GM21786 (cell line): Measurements from ENCODE around the gene B4GALT6.

Source experiments
- ATAC-seq: cut with Tn5 transposase; IDR thresholded peaks from one replicate; pipeline ENCODE4 v1.9.1; 2021; ENCODE audit not compliant: unreplicated experiment

Gene B4GALT6

GRCh38 chr18:31596081-31596872 lies 88.1 kb downstream of the B4GALT6 start:
- no peak for ATAC-seq

- no peak for ATAC-seq
These were observed 89.1 kb downstream of the B4GALT6 start for GRCh38 chr18:31595121-31595771.

- no peak for ATAC-seq
These were observed 91.7 kb downstream of the B4GALT6 start for GRCh38 chr18:31592506-31593157.

GRCh38 chr18:31591628-31592027 lies 92.8 kb downstream of the B4GALT6 start, which contains the start of gene TTR:
TTR (plus strand) TSS chr18:31591877; CDS start chr18:31591903, 26 bp downstream.
- no peak for ATAC-seq

- no peak for ATAC-seq
These were observed 93.3 kb downstream of the B4GALT6 start for GRCh38 chr18:31591113-31591512.

GRCh38 chr18:31590570-31590969 lies 93.8 kb downstream of the B4GALT6 start:
- no peak for ATAC-seq

- ATAC-seq: no peak
These were observed 96.9 kb downstream of the B4GALT6 start for GRCh38 chr18:31587529-31587928.

- no peak for ATAC-seq
These were observed 97.8 kb downstream of the B4GALT6 start for GRCh38 chr18:31586616-31587015.

- no peak for ATAC-seq
These were observed 98.4 kb downstream of the B4GALT6 start for GRCh38 chr18:31585991-31586390.

- no peak for ATAC-seq
These were observed 101.1 kb downstream of the B4GALT6 start for GRCh38 chr18:31583185-31583854.

GRCh38 chr18:31581498-31582197 lies 102.7 kb downstream of the B4GALT6 start:
- no peak for ATAC-seq

- no peak for ATAC-seq
These were observed 105.0 kb downstream of the B4GALT6 start for GRCh38 chr18:31579375-31579774.

- no peak for ATAC-seq
These were observed 106.3 kb downstream of the B4GALT6 start for GRCh38 chr18:31578126-31578525.

GRCh38 chr18:31577195-31577594 lies 107.2 kb downstream of the B4GALT6 start:
- peak; percentile 33 for ATAC-seq

- ATAC-seq: peak; percentile 73
These were observed 107.7 kb downstream of the B4GALT6 start for GRCh38 chr18:31576670-31577069.

GRCh38 chr18:31575515-31576257 lies 108.7 kb downstream of the B4GALT6 start:
- ATAC-seq: no peak

- ATAC-seq: no peak
These were observed 110.0 kb downstream of the B4GALT6 start for GRCh38 chr18:31574359-31574758.
